Lower leg skin (tissue), 4 donors: ENCODE measurements around the gene CLPTM1L. TPM values are rescaled to one million over a fixed set of nuclear protein-coding genes. Genes with fewer than 3 reads are reported as not detected.

Experiments
- DNase-seq, 2 donors: peaks; one replicate each; pipeline ENCODE4 v3.0.0-alpha.2; 2019; ENCODE audit warnings: low spot score in 2 of 2
- H3K4me3 ChIP-seq: fragments of 200-600 bp; sonication (generic); 2 replicates; pipeline ENCODE4 v1.5.1; 2017; ENCODE audit warnings: mild to moderate bottlenecking, low read depth; ENCODE audit not compliant: poor library complexity, severe bottlenecking
- CTCF ChIP-seq, 3 donors: fragments of 450-650 bp; IDR thresholded peaks; one replicate each; pipeline ENCODE4 v1.5.1; 2016; ENCODE audit warnings: antibody characterized with exemption in 3 of 3, mild to moderate bottlenecking in 3 of 3, moderate library complexity in 2 of 3
- POLR2A ChIP-seq, 2 donors: fragments of 450-650 bp; IDR thresholded peaks; one replicate each; pipeline ENCODE4 v1.6.1; 2016 to 2017; ENCODE audit warnings: antibody characterized with exemption in 2 of 2, mild to moderate bottlenecking in 1 of 2, moderate library complexity in 1 of 2
- WGBS, 2 donors: methylation state at CpG; one replicate each; pipeline ENCODE4 v1.1.5; 2018; 5-methylcytosine and 5-hydroxymethylcytosine counted together
- intact Hi-C: fragments of 100-400 bp; cut with DNase I; formaldehyde crosslinking; loops from one replicate; pipeline ENCODE4 v1.15.0; 2023; ENCODE audit warnings: low total_unique reads
- microRNA-seq, 2 donors: library from miRNA; unstranded; fragments of <30 nt; microRNA quantifications; one replicate each; pipeline ENCODE4, GENCODE V29; 2016; ENCODE audit warnings: borderline replicate concordance in 2 of 2, borderline number of aligned reads in 1 of 2
- total RNA-seq, 4 donors: library from RNA; depleted of rRNA; stranded (reverse); fragments of >200 nt; gene quantifications; one replicate each; pipeline ENCODE4 v1.1.0, GENCODE V29; 2016

CLPTM1L gene
- total RNA-seq, 4 donors from 2014 or later = 82.8 to 123 (median 102) TPM

GRCh38 chr5:1268666-1269065, 76.2 kb downstream of the CLPTM1L start:
- 83 to 89% methylated on average over 13 of the region's 13 CpGs for WGBS, 2 donors
- DNase-seq = no peak
- TF ChIP-seq CTCF (IDR thresholded peaks at IDR 0.05) (no peak), POLR2A (IDR thresholded peaks at IDR 0.05) (no peak)
- intact Hi-C loops = no loop called here
- H3K4me3 ChIP-seq = no peak overlapping the region

- intact Hi-C loops = no loop called here
- 87 to 91% methylated on average over 10 to 11 of the region's 13 CpGs for WGBS, 2 donors
- no peak overlapping the region for H3K4me3 ChIP-seq
- TF ChIP-seq POLR2A (IDR thresholded peaks at IDR 0.05) (no peak), CTCF (IDR thresholded peaks at IDR 0.05) (no peak)
- no peak for DNase-seq
These were observed 76.8 kb downstream of the CLPTM1L start for GRCh38 chr5:1268056-1268455.

Small RNAs within 50 kb of the gene (microRNA-seq; reads per million reads assigned to microRNA genes)
- gene MIR4457 = 0 reads per million in 2 donors

Other genes with a start within 250 kb of the CLPTM1L start
- gene SLC12A7, start 233.0 kb downstream of the CLPTM1L start, total RNA-seq = 10 to 100 TPM; 10.6 to 32.2 (median 18.1) TPM
- gene SLC6A19, start 143.5 kb downstream of the CLPTM1L start, total RNA-seq = not detected
- gene SLC6A18, start 119.7 kb downstream of the CLPTM1L start, total RNA-seq = not detected
- gene TERT, start 50.0 kb downstream of the CLPTM1L start, total RNA-seq = under 1 TPM in 2 of 4 donors, not detected in 2; 0.13 to 0.38 TPM
- not detected for gene SLC6A3, start 100.3 kb upstream of the CLPTM1L start, total RNA-seq
- gene LPCAT1, start 178.9 kb upstream of the CLPTM1L start, total RNA-seq = 10 to 100 TPM; 10.4 to 13.2 (median 12.3) TPM